ENCODE data around the gene SLCO2A1.

DNA sequence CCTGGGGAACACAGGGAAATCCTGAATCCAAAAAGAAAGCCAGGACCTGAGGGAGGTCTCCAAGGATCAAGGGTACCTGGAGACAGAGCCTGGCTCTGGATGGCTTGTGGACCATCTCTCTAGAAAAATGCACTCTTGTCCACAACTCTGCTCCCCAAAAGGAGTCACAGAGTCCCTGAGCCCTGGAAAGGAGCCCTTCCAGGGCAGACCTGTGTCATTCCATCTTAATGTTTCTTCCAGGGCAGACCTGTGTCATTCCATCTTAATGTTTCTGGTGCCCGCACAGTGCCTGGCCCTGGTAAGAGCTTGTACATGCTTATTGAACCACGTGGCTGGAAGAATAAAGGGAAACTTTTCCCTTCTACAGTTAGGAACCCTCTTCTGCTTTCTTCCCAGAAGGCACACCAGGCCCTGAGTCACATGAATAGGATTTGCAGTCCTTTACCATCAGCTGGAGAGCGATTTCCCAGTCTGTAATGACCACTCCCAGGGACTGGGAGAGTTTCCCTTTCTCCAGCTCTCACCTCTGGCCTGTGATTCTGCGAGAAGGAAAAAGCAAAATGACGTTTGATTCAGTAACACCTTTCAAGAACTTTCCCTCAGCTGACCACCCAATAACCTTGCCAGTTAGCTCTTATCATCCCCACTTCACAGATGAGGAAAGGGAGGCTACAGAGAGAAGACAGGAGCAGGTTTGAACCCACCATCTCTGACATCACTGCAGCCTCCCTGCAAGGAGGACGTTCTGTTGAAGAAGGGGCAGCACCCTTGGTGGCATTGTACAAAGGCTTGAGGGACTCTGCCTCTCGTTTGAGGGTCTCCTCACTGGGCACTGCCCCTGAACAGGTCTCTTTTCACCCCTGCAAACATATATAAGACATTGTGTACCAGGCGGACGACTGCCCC is 35.8 kb upstream of the SLCO2A1 start:
- TF ChIP-seq POLR2AphosphoS5 (IDR thresholded peaks at IDR 0.05): no peak
- TF ChIP-seq POLR2A (IDR thresholded peaks at IDR 0.05): no peak
